ENCODE measurements around the gene CLCN4. TPM values are rescaled to one million over a fixed set of nuclear protein-coding genes. Genes with fewer than 3 reads are reported as not detected.

The CLCN4 gene
- total RNA-seq, 2 donors from 2014 or later, result 0.33 to 1.6 TPM

GRCh38 chrX:10174051-10174450, 17.3 kb downstream of the CLCN4 start:
- no peak overlapping the region for H3K4me3 ChIP-seq

GRCh38 chrX:10174810-10175209, 18.0 kb downstream of the CLCN4 start:
- TF ChIP-seq, protein P1, sequence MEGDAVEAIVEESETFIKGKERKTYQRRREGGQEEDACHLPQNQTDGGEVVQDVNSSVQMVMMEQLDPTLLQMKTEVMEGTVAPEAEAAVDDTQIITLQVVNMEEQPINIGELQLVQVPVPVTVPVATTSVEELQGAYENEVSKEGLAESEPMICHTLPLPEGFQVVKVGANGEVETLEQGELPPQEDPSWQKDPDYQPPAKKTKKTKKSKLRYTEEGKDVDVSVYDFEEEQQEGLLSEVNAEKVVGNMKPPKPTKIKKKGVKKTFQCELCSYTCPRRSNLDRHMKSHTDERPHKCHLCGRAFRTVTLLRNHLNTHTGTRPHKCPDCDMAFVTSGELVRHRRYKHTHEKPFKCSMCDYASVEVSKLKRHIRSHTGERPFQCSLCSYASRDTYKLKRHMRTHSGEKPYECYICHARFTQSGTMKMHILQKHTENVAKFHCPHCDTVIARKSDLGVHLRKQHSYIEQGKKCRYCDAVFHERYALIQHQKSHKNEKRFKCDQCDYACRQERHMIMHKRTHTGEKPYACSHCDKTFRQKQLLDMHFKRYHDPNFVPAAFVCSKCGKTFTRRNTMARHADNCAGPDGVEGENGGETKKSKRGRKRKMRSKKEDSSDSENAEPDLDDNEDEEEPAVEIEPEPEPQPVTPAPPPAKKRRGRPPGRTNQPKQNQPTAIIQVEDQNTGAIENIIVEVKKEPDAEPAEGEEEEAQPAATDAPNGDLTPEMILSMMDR (IDR thresholded peaks at IDR 0.05), result no peak
- no peak for TF ChIP-seq POLR2A (IDR thresholded peaks at IDR 0.05)
- Histone ChIP-seq H3K27ac (no peak overlapping the region), H3K36me3 (replicated peaks in 1 of 2; ENCODE audit: insufficient read depth in 1 of 2, low read depth in 2 of 2) (no peaks in the 10 kb centered on the region), H3K9me3 (no peaks in the 10 kb centered on the region), H3K4me1 (peaks cover 13% of the 10 kb centered on the region), H3K27me3 (no peaks in the 10 kb centered on the region), H3K4me3 (no peak overlapping the region)
- intact Hi-C loops (cut with DNase I), result no loop called here
- ATAC-seq (no peak), DNase-seq (no peak)
- 78 to 95% methylated on average over 6 to 7 of the region's 7 CpGs for WGBS, 2 donors

More at GRCh38 chrX:10174051-10174450, 17.3 kb downstream of the CLCN4 start:
- H3K4me1 ChIP-seq, result peaks cover 13% of the 10 kb centered on the region
- DNase-seq, result no peak
- ATAC-seq, result no peak
- H3K36me3 ChIP-seq (replicated peaks in 1 of 2; ENCODE audit: insufficient read depth in 1 of 2, low read depth in 2 of 2), result no peaks in the 10 kb centered on the region
- TF ChIP-seq POLR2A (IDR thresholded peaks at IDR 0.05), result no peak
- TF ChIP-seq, protein P1 (IDR thresholded peaks at IDR 0.05), result no peak
- H3K27ac ChIP-seq, result no peak overlapping the region
- H3K9me3 ChIP-seq, result no peaks in the 10 kb centered on the region
- H3K27me3 ChIP-seq, result no peaks in the 10 kb centered on the region
- intact Hi-C loops (cut with DNase I), result no loop called here
- WGBS, 2 donors, result 91% methylated on average over 8 of the region's 9 CpGs; no CpG with 5 or more reads in 1 of the 2 donors

- Histone ChIP-seq H3K9me3 (no peaks in the 10 kb centered on the region), H3K27ac (no peak overlapping the region), H3K4me1 (peaks cover 13% of the 10 kb centered on the region), H3K36me3 (replicated peaks in 1 of 2; ENCODE audit: insufficient read depth in 1 of 2, low read depth in 2 of 2) (no peaks in the 10 kb centered on the region), H3K4me3 (no peak overlapping the region), H3K27me3 (no peaks in the 10 kb centered on the region)
- DNase-seq (no peak), ATAC-seq (no peak)
- 92 to 97% methylated on average over 5 to 8 of the region's 8 CpGs for WGBS, 2 donors
- intact Hi-C loops (cut with DNase I), result no loop called here
- no peak for TF ChIP-seq POLR2A (IDR thresholded peaks at IDR 0.05)
- TF ChIP-seq, protein P1 (IDR thresholded peaks at IDR 0.05), result no peak
These were observed 18.6 kb downstream of the CLCN4 start for GRCh38 chrX:10175319-10175871.

- DNase-seq (peak; percentile 22 to 55 (median 40)), ATAC-seq (peak; percentile 78)
- Histone ChIP-seq H3K4me3 (no peak overlapping the region), H3K9me3 (no peaks in the 10 kb centered on the region), H3K36me3 (replicated peaks in 1 of 2; ENCODE audit: insufficient read depth in 1 of 2, low read depth in 2 of 2) (no peaks in the 10 kb centered on the region), H3K27ac (peak overlapping the region; percentile 13 to 75 (median 61)), H3K4me1 (peaks cover 13% of the 10 kb centered on the region), H3K27me3 (no peaks in the 10 kb centered on the region)
- intact Hi-C loops (cut with DNase I), result no loop called here
- TF ChIP-seq POLR2A (IDR thresholded peaks at IDR 0.05), result peak in 1 of 3 donors; percentile 19
- TF ChIP-seq, protein P1 (IDR thresholded peaks at IDR 0.05), result no peak
- 40 to 41% methylated on average over 15 to 16 of the region's 16 CpGs for WGBS, 2 donors
These were observed 19.6 kb downstream of the CLCN4 start for GRCh38 chrX:10176121-10177003.
